Measurements from ENCODE around the gene NPL.

Gene NPL

GRCh38 chr1:182789138-182790076, at the start of gene NPL:
NPL (plus strand) TSS chr1:182789773; CDS start chr1:182794372, 4,599 bp downstream.
- peak; percentile 75 for DNase-seq (ENCODE audit: low read depth)

- no peak for DNase-seq (ENCODE audit: low read depth)
Observed at GRCh38 chr1:182740120-182740519, 49.5 kb upstream of the NPL start.

GRCh38 chr1:182742780-182743179, 46.8 kb upstream of the NPL start:
- no peak for DNase-seq (ENCODE audit: low read depth)

GRCh38 chr1:182752077-182752988, 37.2 kb upstream of the NPL start:
- DNase-seq (ENCODE audit: low read depth), result no peak

- DNase-seq (ENCODE audit: low read depth), result no peak
Observed at GRCh38 chr1:182754087-182754486, 35.5 kb upstream of the NPL start.

- no peak for DNase-seq (ENCODE audit: low read depth)
Observed at GRCh38 chr1:182754543-182755314, 34.8 kb upstream of the NPL start.

- no peak for DNase-seq (ENCODE audit: low read depth)
Observed at GRCh38 chr1:182755632-182756031, 33.9 kb upstream of the NPL start.

GRCh38 chr1:182756423-182756822, 33.1 kb upstream of the NPL start:
- DNase-seq (ENCODE audit: low read depth), result no peak

GRCh38 chr1:182761396-182762395, 27.9 kb upstream of the NPL start:
- no peak for DNase-seq (ENCODE audit: low read depth)

- no peak for DNase-seq (ENCODE audit: low read depth)
Observed at GRCh38 chr1:182762536-182762935, 27.0 kb upstream of the NPL start.

- DNase-seq (ENCODE audit: low read depth), result no peak
Observed at GRCh38 chr1:182764029-182764727, 25.4 kb upstream of the NPL start.

GRCh38 chr1:182765391-182765790, 24.2 kb upstream of the NPL start:
- no peak for DNase-seq (ENCODE audit: low read depth)

GRCh38 chr1:182766050-182766449, 23.5 kb upstream of the NPL start:
- no peak for DNase-seq (ENCODE audit: low read depth)

- no peak for DNase-seq (ENCODE audit: low read depth)
Observed at GRCh38 chr1:182766881-182767645, 22.5 kb upstream of the NPL start.

GRCh38 chr1:182768963-182769362, 20.6 kb upstream of the NPL start:
- no peak for DNase-seq (ENCODE audit: low read depth)

- DNase-seq (ENCODE audit: low read depth), result no peak
Observed at GRCh38 chr1:182770232-182770631, 19.3 kb upstream of the NPL start.

GRCh38 chr1:182771187-182771984, 18.2 kb upstream of the NPL start:
- DNase-seq (ENCODE audit: low read depth), result no peak

GRCh38 chr1:182777386-182777785, 12.2 kb upstream of the NPL start:
- no peak for DNase-seq (ENCODE audit: low read depth)
